Stimulated activated CD8-positive, alpha-beta memory T cell treated with anti-CD3 and anti-CD28 coated beads, Interleukin-15, amount 100 ng/mL, for 1 hour (primary cell): ENCODE measurements around the gene LTK.

ENCODE experiments used
- DNase-seq: peaks from one replicate; pipeline ENCODE4 v3.0.0-alpha.2; 2020; ENCODE audit warnings: low read depth

LTK gene

DNA sequence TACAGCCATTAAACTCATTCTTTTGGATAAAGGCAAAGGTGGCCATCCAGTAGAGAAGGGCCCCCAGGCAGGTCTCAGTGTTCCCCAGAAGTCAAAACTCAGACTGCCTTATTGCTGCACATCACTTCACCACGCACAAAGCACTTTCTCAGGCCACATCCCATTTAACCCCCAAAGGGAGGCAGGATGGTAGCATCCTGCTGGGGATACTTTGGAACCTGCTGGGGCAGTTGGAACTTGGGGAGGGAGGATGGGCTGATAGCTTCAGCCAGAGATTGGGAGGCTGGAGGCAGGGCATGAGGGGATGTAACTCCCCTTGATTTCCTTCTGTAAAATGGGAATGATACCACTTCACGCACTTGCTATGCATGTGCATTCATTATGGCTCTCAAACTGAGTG lies 15.0 kb downstream of the LTK start:
- DNase-seq = no peak

- no peak for DNase-seq
Measured at GRCh38 chr15:41495736-41496599, 17.7 kb downstream of the LTK start.

GRCh38 chr15:41494922-41495735 lies 18.5 kb downstream of the LTK start:
- DNase-seq = no peak

DNA sequence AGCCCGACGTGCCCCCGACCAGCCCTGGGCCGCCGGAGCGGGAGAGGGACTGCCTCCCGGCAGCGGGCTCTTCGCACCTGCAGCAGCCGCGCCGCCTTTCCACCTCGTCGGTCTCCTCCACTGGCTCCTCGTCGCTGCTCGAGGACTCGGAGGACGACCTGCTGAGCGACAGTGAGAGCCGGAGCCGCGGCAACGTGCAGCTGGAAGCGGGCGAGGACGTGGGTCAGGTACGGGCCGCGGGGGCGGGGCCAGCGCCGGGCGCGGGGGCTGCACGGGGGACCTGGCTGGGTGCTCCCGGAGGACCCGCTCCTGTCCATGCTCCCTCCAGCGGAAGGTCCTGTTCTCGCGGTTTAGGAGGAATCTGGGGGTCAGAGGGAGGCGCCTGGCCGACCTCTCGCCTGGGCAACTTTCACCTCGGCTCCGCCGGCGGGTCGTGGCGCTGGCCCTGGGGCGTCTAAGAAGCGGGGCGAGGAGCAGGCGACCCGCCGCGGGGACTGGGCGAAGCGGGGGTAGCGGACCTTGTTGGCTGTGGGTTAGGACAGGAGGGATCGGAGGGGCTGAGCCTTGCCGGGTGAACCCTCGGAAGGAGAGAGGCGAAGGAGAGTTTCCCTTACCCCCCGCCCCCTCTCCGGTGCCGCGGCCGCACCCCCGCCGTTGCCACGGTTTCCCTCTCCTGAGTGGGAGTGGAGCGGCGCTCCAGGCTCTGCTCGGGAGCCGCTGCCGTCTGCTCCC lies 19.3 kb downstream of the LTK start:
- no peak for DNase-seq

GRCh38 chr15:41493902-41494189 lies 19.8 kb downstream of the LTK start:
- no peak for DNase-seq

GRCh38 chr15:41493205-41493901 lies 20.3 kb downstream of the LTK start, which contains the start of gene ITPKA:
TSS of gene ITPKA (plus strand) at chr15:41493874. CDS start at chr15:41493928, 54 bp downstream.
- peak; percentile 58 for DNase-seq

- DNase-seq = no peak
Measured at GRCh38 chr15:41492597-41493204, 20.9 kb downstream of the LTK start.

DNA sequence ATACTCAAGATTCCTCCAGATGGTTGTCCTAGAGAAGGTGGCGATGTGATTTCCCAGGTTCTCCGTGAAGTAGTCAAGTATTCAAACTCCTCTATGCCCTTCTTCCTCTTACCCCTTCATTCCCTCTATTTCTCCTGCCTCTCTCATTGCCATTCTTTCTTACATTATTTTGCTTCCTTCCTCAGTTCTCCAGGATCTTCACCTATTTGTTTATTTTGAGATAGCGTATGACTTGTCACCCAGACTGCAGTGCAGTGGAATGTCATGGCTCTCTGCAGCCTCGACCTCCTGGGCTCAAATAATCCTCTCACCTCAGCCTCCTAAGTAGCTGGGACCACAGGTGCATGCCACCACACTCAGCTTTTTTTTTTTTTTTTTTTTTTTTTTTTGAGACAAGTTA lies 21.7 kb downstream of the LTK start:
- no peak for DNase-seq

DNA sequence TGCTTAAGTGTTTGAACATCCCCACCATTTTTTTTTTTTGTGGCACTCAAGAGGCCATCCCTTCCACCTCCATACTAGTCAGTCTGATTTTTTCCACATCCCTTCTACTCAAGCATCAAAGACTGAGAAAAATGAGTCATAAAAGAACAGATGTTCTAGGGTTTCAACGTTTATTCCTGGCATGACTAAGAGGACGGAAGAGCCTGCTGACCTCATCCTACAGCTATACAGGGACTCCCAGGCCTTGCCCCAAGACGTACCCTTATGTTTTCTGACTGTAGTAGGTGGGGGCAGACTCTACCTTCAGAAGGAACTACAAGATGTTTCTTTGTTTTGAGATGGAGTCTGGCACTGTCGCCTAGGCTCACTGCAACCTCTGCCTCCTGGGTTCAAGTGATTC lies 23.3 kb downstream of the LTK start:
- DNase-seq = no peak

GRCh38 chr15:41489641-41490040 lies 24.0 kb downstream of the LTK start:
- DNase-seq = no peak

DNA sequence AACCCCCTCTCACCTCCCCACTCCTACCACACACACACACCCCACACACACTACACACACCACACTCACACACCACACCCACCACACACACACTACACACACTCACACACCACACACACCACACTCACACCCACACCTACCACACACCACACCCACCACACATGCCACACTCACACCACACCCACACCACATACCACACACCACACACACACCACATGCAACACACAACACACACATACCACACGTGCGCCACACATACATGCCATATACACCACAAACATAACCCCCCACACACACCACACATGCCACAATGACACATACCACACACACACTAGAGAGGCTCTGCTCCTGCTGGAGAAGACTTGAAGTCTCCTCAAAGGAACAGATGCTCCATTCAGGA lies 25.8 kb downstream of the LTK start:
- no peak for DNase-seq

GRCh38 chr15:41487381-41487780 lies 26.2 kb downstream of the LTK start:
- no peak for DNase-seq

DNA sequence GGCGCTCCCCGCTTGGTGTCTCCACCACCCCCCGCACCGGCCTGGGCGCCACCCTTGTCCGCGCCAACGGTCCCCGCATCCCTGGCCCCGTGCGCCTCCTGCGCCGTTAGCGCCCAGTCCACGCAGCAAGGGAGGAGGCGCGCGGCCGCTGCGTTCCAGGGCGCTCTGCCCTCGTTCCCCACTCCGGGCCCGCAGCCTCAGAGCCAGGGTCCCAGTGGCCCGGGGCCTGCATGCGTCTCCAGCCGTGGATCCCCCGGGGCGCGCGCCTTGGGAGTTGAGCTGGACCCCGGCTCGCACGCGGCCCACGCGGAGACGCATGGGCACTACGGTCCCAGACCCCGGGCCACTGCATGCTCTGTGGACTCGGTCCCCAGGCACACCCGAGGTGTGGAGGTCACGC lies 27.3 kb downstream of the LTK start:
- no peak for DNase-seq

- DNase-seq = no peak
Measured at GRCh38 chr15:41484937-41485625, 28.5 kb downstream of the LTK start.

DNA sequence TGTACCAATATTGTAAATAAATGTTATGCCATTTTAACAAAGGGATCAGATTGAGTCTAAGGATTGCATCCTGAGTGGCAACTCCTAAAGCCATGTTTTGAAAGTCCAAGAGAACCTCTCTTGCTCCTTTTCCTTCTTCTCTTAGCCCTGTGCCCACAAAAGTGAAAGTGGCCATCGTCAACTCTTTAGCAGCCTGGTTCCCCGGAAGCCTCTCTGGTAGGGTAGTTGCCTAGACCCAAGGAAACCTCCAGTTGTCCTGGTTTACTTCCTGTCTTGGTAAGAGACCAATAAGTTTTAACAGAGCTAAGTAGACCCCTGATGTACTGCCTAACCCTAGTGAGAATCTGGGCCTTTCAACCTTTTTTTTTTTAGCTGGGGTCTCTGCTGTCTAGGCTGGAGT lies 30.1 kb downstream of the LTK start:
- no peak for DNase-seq

- no peak for DNase-seq
Measured at GRCh38 chr15:41483115-41483514, 30.5 kb downstream of the LTK start.

- DNase-seq = no peak
Measured at GRCh38 chr15:41482110-41482877, 31.3 kb downstream of the LTK start.

GRCh38 chr15:41480396-41481140 lies 33.1 kb downstream of the LTK start:
- no peak for DNase-seq

DNA sequence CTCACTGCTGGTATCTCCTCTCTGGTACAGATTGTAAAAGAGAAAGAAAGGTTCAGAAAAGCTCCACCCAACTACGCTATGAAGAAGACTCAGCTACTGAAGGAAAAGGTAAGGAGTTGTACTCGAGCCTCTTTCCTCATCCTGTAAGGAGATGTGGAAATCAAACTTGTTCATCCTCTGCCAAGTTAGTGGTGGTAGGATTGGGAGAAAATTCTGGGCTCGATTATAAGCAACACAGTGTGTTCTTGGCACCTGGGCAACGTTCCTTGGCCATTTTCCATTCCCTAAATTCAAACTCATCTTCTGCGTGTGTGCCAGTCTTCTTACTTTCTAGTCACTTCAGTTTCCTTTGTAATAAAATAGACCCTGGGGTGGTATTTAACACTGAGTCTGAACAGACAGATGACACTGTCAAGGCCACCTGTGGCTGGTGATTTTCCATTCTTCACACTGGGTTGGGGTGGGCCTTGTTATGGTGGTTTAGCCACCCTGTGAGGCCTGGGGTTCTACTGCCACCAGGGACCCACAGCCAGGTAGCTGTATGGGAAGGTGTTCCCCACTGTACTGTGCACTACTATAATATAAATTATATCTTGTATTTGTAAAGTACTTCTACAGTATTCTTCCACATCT lies 37.1 kb downstream of the LTK start:
- DNase-seq = no peak
